H9 (cell line): Measurements from ENCODE around the gene OPHN1. TPM values are rescaled to one million over a fixed set of nuclear protein-coding genes. Genes with fewer than 3 reads are reported as not detected.

Source experiments
- DNase-seq: peaks from one replicate; pipeline ENCODE4 v3.0.0-alpha.2; 2017
- H2AFZ ChIP-seq: one replicate; pipeline ENCODE4 v1.6.1; 2013; ENCODE audit warnings: mild to moderate bottlenecking, low read length, control low read depth, moderate library complexity
- H2AK5ac ChIP-seq: 2 replicates; pipeline ENCODE4 v1.6.1; 2013; ENCODE audit warnings: low read length, control low read depth, mixed read lengths; ENCODE audit not compliant: insufficient read length
- H2BK120ac ChIP-seq: one replicate; pipeline ENCODE4 v1.6.1; 2013; ENCODE audit warnings: low read depth, mild to moderate bottlenecking, low read length, control low read depth, inconsistent platforms; ENCODE audit not compliant: poor library complexity, severe bottlenecking
- H2BK12ac ChIP-seq: 2 replicates; pipeline ENCODE4 v1.6.1; 2013; ENCODE audit warnings: low read length, control low read depth, mixed read lengths, low read depth; ENCODE audit not compliant: insufficient read length
- H2BK15ac ChIP-seq: 2 replicates; pipeline ENCODE4 v1.6.1; 2013; ENCODE audit warnings: low read depth, low read length, control low read depth
- H2BK20ac ChIP-seq: one replicate; pipeline ENCODE4 v1.6.1; 2013; ENCODE audit warnings: low read depth, mild to moderate bottlenecking, low read length, control low read depth, inconsistent platforms; ENCODE audit not compliant: poor library complexity, severe bottlenecking
- H2BK5ac ChIP-seq: 2 replicates; pipeline ENCODE4 v1.6.1; 2013; ENCODE audit warnings: low read length, control low read depth, mixed read lengths; ENCODE audit not compliant: insufficient read length
- H3K14ac ChIP-seq: 2 replicates; pipeline ENCODE4 v1.6.1; 2013; ENCODE audit warnings: low read length, control low read depth; ENCODE audit not compliant: insufficient read depth
- H3K18ac ChIP-seq: 2 replicates; pipeline ENCODE4 v1.6.1; 2013; ENCODE audit warnings: low read depth, mild to moderate bottlenecking, mixed read lengths, low read length, control low read depth; ENCODE audit not compliant: insufficient read length
- H3K23ac ChIP-seq: 2 replicates; pipeline ENCODE4 v1.6.1; 2013; ENCODE audit warnings: low read length, control low read depth, mixed read lengths, low read depth; ENCODE audit not compliant: insufficient read length
- H3K23me2 ChIP-seq: 2 replicates; pipeline ENCODE4 v1.6.1; 2013; ENCODE audit warnings: low read depth, mild to moderate bottlenecking, mixed read lengths, low read length, control low read depth; ENCODE audit not compliant: insufficient read length, poor library complexity, severe bottlenecking
- H3K27ac ChIP-seq: 2 replicates; pipeline ENCODE4 v1.5.1; 2013; ENCODE audit warnings: low read length, control low read depth, mixed read lengths, low read depth; ENCODE audit not compliant: insufficient read length
- H3K27me3 ChIP-seq: 2 replicates; pipeline ENCODE4 v1.6.1; 2013; ENCODE audit warnings: low read length, control low read depth, inconsistent platforms; ENCODE audit not compliant: insufficient read depth
- H3K4ac ChIP-seq: 2 replicates; pipeline ENCODE4 v1.6.1; 2013; ENCODE audit warnings: low read depth, mild to moderate bottlenecking, control low read depth, inconsistent platforms, low read length, moderate library complexity
- H3K4me1 ChIP-seq: 2 replicates; pipeline ENCODE4 v1.6.1; 2013; ENCODE audit warnings: low read length, control low read depth, inconsistent platforms; ENCODE audit not compliant: insufficient read depth
- H3K4me2 ChIP-seq: 2 replicates; pipeline ENCODE4 v1.6.1; 2013; ENCODE audit warnings: low read length, control low read depth, mixed read lengths; ENCODE audit not compliant: insufficient read length, insufficient read depth
- H3K56ac ChIP-seq: 2 replicates; pipeline ENCODE4 v1.6.1; 2013; ENCODE audit warnings: low read depth, mild to moderate bottlenecking, mixed read lengths, low read length, control low read depth; ENCODE audit not compliant: insufficient read length
- H3K79me1 ChIP-seq: 2 replicates; pipeline ENCODE4 v1.6.1; 2013; ENCODE audit warnings: low read depth, mild to moderate bottlenecking, moderate library complexity, low read length, control low read depth, inconsistent platforms; ENCODE audit not compliant: insufficient read depth, poor library complexity, severe bottlenecking
- H3K79me2 ChIP-seq: 2 replicates; pipeline ENCODE4 v1.6.1; 2013; ENCODE audit warnings: low read length, control low read depth, inconsistent platforms; ENCODE audit not compliant: insufficient read depth
- H3K9ac ChIP-seq: 2 replicates; pipeline ENCODE4 v1.6.1; 2013; ENCODE audit warnings: low read length, control low read depth, mixed read lengths; ENCODE audit not compliant: insufficient read length; ENCODE audit errors: extremely low read depth
- H3K9me3 ChIP-seq: one replicate; pipeline ENCODE4 v1.6.1; 2013; ENCODE audit warnings: low read depth, low read length, inconsistent platforms; ENCODE audit not compliant: control insufficient read depth
- H3T11ph ChIP-seq: one replicate; pipeline ENCODE4 v1.6.1; 2013; ENCODE audit warnings: mild to moderate bottlenecking, low read length, control low read depth, inconsistent platforms
- H4K20me1 ChIP-seq: one replicate; pipeline ENCODE4 v1.6.1; 2013; ENCODE audit not compliant: control insufficient read depth, insufficient read length, insufficient read depth
- H4K5ac ChIP-seq: 2 replicates; pipeline ENCODE4 v1.6.1; 2013; ENCODE audit warnings: low read depth, mild to moderate bottlenecking, mixed read lengths, low read length, control low read depth; ENCODE audit not compliant: insufficient read length
- H4K8ac ChIP-seq: replicated peaks from 2 replicates; pipeline ENCODE4 v1.6.1; 2013; ENCODE audit warnings: low read length, control low read depth, mixed read lengths, low read depth; ENCODE audit not compliant: insufficient read length
- H4K91ac ChIP-seq: 2 replicates; pipeline ENCODE4 v1.6.1; 2013; ENCODE audit warnings: low read depth, mild to moderate bottlenecking, moderate library complexity, mixed read lengths, low read length, control low read depth; ENCODE audit not compliant: insufficient read length
- H3K27ac Mint-ChIP-seq, 3 experiments: 2 replicates in 2 of 3; 3 replicates in 1 of 3; pipeline ENCODE4 v1.8.0; 2020 to 2021; ENCODE audit warnings: mixed read lengths in 3 of 3, mild to moderate bottlenecking in 1 of 3, moderate library complexity in 1 of 3
- H3K27me3 Mint-ChIP-seq: 2 replicates; pipeline ENCODE4 v1.8.0; 2021; ENCODE audit warnings: low read depth, mild to moderate bottlenecking, moderate library complexity, mixed read lengths
- H3K36me3 Mint-ChIP-seq, 3 experiments: 2 replicates in 2 of 3; 3 replicates in 1 of 3; pipeline ENCODE4 v1.8.0; 2020 to 2021; ENCODE audit warnings: low read depth in 3 of 3, mixed read lengths in 3 of 3; ENCODE audit not compliant: insufficient read depth in 1 of 3
- H3K4me1 Mint-ChIP-seq, 2 experiments: 2 replicates each; pipeline ENCODE4 v1.8.0; 2020; ENCODE audit warnings: mixed read lengths in 2 of 2
- H3K4me3 Mint-ChIP-seq, 2 experiments: 2 replicates in 1 of 2; 3 replicates in 1 of 2; pipeline ENCODE4 v1.8.0; 2020 to 2021; ENCODE audit warnings: mild to moderate bottlenecking in 2 of 2, mixed read lengths in 2 of 2, moderate library complexity in 1 of 2
- H3K9me3 Mint-ChIP-seq, 2 experiments: 2 replicates in 1 of 2; 3 replicates in 1 of 2; pipeline ENCODE4 v1.8.0; 2020; ENCODE audit warnings: mild to moderate bottlenecking in 2 of 2, mixed read lengths in 2 of 2, moderate library complexity in 1 of 2
- WGBS: extraction: QIAGEN DNeasy Blood & Tissue Kit; methylation state at CpG from one replicate; pipeline ENCODE4 v1.1.7; 2013; ENCODE audit warnings: missing lambda C conversion rate, low lambda C conversion rate, mixed read lengths; ENCODE audit not compliant: insufficient read length; ENCODE audit errors: extremely low coverage; 5-methylcytosine and 5-hydroxymethylcytosine counted together
- total RNA-seq: library from RNA; stranded (reverse); gene quantifications from 2 replicates; pipeline ENCODE4 v1.2.1, GENCODE V29; 2021
- TF ChIP-seq, protein P1 (sequence below): fragments of 200-600 bp; sonication (generic); conservative IDR thresholded peaks from 3 replicates; pipeline ENCODE4 v1.8.0; 2021; ENCODE audit warnings: antibody characterized with exemption, mild to moderate bottlenecking

Gene OPHN1
- total RNA-seq, 1 experiment from 2014 or later, result 1.5 TPM

DNA sequence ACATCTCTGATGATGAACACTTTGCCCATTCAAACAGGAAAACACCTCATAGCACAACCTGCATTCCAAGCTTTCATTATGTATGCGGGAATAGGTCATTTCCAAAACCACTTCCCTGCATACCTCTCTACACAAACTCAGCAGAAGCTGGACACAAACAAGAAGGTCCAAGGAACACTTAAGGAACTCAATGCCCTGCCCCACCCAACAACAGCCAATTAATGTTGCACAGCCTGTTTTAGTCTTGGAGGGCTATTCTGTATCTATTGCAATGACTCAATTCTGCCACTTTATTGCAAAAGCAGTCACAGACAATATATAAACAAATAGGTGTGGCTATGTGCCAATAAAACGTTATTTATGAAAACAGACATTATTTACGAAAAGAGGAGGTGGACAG lies 16.7 kb downstream of the OPHN1 start:
- Histone ChIP-seq H3K79me1 (no peaks in the 10 kb centered on the region), H4K5ac (no peak overlapping the region), H2AK5ac (no peak overlapping the region), H2BK20ac (no peak overlapping the region), H3T11ph (no peak overlapping the region), H3K23me2 (no peaks in the 10 kb centered on the region), H3K9ac (no peak overlapping the region), H3K4ac (no peak overlapping the region), H2BK15ac (no peak overlapping the region), H3K27ac (no peak overlapping the region), H3K27me3 (no peaks in the 10 kb centered on the region), H3K56ac (no peak overlapping the region), H3K4me2 (no peak overlapping the region), H2BK5ac (no peak overlapping the region), H4K8ac (no peak overlapping the region), H3K18ac (no peak overlapping the region), H3K23ac (no peak overlapping the region), H3K9me3 (peaks cover 41% of the 10 kb centered on the region), H3K79me2 (no peaks in the 10 kb centered on the region), H4K91ac (no peak overlapping the region), H3K14ac (no peak overlapping the region), H2AFZ (no peak overlapping the region), H2BK120ac (no peak overlapping the region), H3K4me1 (no peaks in the 10 kb centered on the region), H2BK12ac (no peak overlapping the region), H4K20me1 (no peaks in the 10 kb centered on the region)
- Mint-ChIP-seq H3K4me1 (peaks cover 7 to 14% of the 10 kb centered on the region in 2 experiments), H3K27ac (no peak overlapping the region), H3K9me3 (peaks cover 44% of the 10 kb centered on the region in 2 experiments), H3K27me3 (no peaks in the 10 kb centered on the region), H3K4me3 (no peak overlapping the region), H3K36me3 (peaks cover 4 to 9% (median 5%) of the 10 kb centered on the region in 3 experiments; a peak in 5 of 7 replicates)
- TF ChIP-seq, protein P1, sequence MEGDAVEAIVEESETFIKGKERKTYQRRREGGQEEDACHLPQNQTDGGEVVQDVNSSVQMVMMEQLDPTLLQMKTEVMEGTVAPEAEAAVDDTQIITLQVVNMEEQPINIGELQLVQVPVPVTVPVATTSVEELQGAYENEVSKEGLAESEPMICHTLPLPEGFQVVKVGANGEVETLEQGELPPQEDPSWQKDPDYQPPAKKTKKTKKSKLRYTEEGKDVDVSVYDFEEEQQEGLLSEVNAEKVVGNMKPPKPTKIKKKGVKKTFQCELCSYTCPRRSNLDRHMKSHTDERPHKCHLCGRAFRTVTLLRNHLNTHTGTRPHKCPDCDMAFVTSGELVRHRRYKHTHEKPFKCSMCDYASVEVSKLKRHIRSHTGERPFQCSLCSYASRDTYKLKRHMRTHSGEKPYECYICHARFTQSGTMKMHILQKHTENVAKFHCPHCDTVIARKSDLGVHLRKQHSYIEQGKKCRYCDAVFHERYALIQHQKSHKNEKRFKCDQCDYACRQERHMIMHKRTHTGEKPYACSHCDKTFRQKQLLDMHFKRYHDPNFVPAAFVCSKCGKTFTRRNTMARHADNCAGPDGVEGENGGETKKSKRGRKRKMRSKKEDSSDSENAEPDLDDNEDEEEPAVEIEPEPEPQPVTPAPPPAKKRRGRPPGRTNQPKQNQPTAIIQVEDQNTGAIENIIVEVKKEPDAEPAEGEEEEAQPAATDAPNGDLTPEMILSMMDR, result no peak
- no peak for DNase-seq
- no CpG with 5 or more reads among the region's 3 CpGs for WGBS
